GM12878 (cell line): ENCODE data around the gene SLC30A7. TPM values are rescaled to one million over a fixed set of nuclear protein-coding genes. Genes with fewer than 3 reads are reported as not detected.

ENCODE experiments used
- ATAC-seq: fragments of 200-7000 bp; cut with Tn5 transposase; 3 replicates; pipeline ENCODE4 v1.9.1; 2020; ENCODE audit warnings: mild to moderate bottlenecking, moderate library complexity
- BruUV-seq: library from RNA; stranded (reverse); fragments of 400-500 nt; replicated peaks from 2 replicates; lab custom pipeline; 2021; lab: Mats Ljungman, UMichigan
- CTCF ChIA-PET: fragments of 300-600 bp; sonication (Branson Sonifier 250); formaldehyde crosslinking; extraction: SDS; loops from one replicate; lab custom pipeline; 2021; ENCODE audit warnings: inconsistent platforms; lab: Yijun Ruan, JAX
- POLR2A ChIA-PET: fragments of 350-600 bp; formaldehyde crosslinking; extraction: SDS; loops from one replicate; lab custom pipeline; 2021; ENCODE audit warnings: inconsistent platforms; lab: Charles Lee
- RAD21 ChIA-PET: fragments of 300-600 bp; sonication (Branson Sonifier 250); formaldehyde crosslinking; loops from one replicate; lab custom pipeline; 2023; ENCODE audit warnings: antibody characterized with exemption; ENCODE audit not compliant: unreplicated experiment; lab: Charles Lee
- SMC1A ChIA-PET: fragments of 300-600 bp; sonication (Branson Sonifier 250); formaldehyde crosslinking; loops from one replicate; lab custom pipeline; 2023; ENCODE audit not compliant: unreplicated experiment, uncharacterized antibody; lab: Charles Lee
- DNase-seq: peaks from one replicate; pipeline ENCODE4 v3.0.0-alpha.2; 2011; ENCODE audit warnings: low read depth, low spot score
- FAIRE-seq: peaks from 3 replicates; lab custom pipeline; 2011; peaks lifted over from hg19 to GRCh38; lab: Jason Lieb, UNC
- H2AFZ ChIP-seq: 2 replicates; pipeline ENCODE4 v1.6.0; 2011; ENCODE audit warnings: low read depth, low read length, control low read depth; ENCODE audit not compliant: control insufficient read depth
- H3K27ac ChIP-seq: 2 replicates; pipeline ENCODE4 v1.5.1; 2011; ENCODE audit warnings: control low read depth; ENCODE audit not compliant: control insufficient read depth, insufficient read depth
- H3K27me3 ChIP-seq, 2 experiments: replicated peaks in 1 of 2; 2 replicates each; pipeline versions ENCODE4 v1.6.0 to v1.6.1; 2011; ENCODE audit warnings: low read length in 1 of 2; ENCODE audit not compliant: control insufficient read depth in 2 of 2, insufficient read depth in 2 of 2
- H3K36me3 ChIP-seq, 2 experiments: 2 replicates each; pipeline ENCODE4 v1.5.1; 2011; ENCODE audit warnings: low read length in 1 of 2; ENCODE audit not compliant: control insufficient read depth in 2 of 2, insufficient read depth in 2 of 2
- H3K4me1 ChIP-seq: 2 replicates; pipeline ENCODE4 v1.6.1; 2011; ENCODE audit warnings: mild to moderate bottlenecking, low read length, moderate library complexity, mixed read lengths; ENCODE audit not compliant: control insufficient read depth, insufficient read depth
- H3K4me2 ChIP-seq: 2 replicates; pipeline ENCODE4 v1.6.0; 2011; ENCODE audit warnings: control low read depth; ENCODE audit not compliant: control insufficient read depth, insufficient read depth
- H3K4me3 ChIP-seq: fragments of 200-600 bp; sonication (generic); 2 replicates; pipeline ENCODE4 v1.5.1; 2016
- H3K79me2 ChIP-seq: 2 replicates; pipeline ENCODE4 v1.6.0; 2011; ENCODE audit warnings: low read length; ENCODE audit not compliant: control insufficient read depth, insufficient read depth
- H3K9ac ChIP-seq: 2 replicates; pipeline ENCODE4 v1.8.0; 2011; ENCODE audit warnings: low read length, control low read depth, mixed read lengths; ENCODE audit not compliant: control insufficient read depth, insufficient read depth
- H3K9me3 ChIP-seq: replicated peaks from 3 replicates; pipeline ENCODE4 v1.5.1; 2011; ENCODE audit warnings: mild to moderate bottlenecking, low read length; ENCODE audit not compliant: control insufficient read depth, insufficient read depth
- H4K20me1 ChIP-seq: 2 replicates; pipeline ENCODE4 v1.6.0; 2011; ENCODE audit not compliant: control insufficient read depth, insufficient read depth
- EP300 ChIP-seq, 2 experiments: fragments of 150-350 bp in 1 of 2; IDR thresholded peaks; 2 replicates each; pipeline ENCODE4 v1.6.1; 2011 to 2012; ENCODE audit warnings: low read depth in 2 of 2, low read length in 2 of 2, borderline replicate concordance in 1 of 2, improper control_type of control experiment in 1 of 2, inconsistent platforms in 1 of 2; ENCODE audit not compliant: control insufficient read depth in 1 of 2
- NR2F1 ChIP-seq: fragments of 450-650 bp; conservative IDR thresholded peaks from 2 replicates; pipeline ENCODE4 v1.6.1; 2017; ENCODE audit warnings: mild to moderate bottlenecking
- SMAD5 ChIP-seq: IDR thresholded peaks from 2 replicates; pipeline ENCODE4 v1.6.1; 2016; ENCODE audit warnings: antibody characterized with exemption, low read depth
- SP1 ChIP-seq: IDR thresholded peaks from one replicate; pipeline ENCODE4 v1.6.1; 2011; ENCODE audit warnings: low read depth, low read length
- SUZ12 ChIP-seq: fragments of 200-600 bp; sonication (generic); IDR thresholded peaks from one replicate; pipeline ENCODE4 v1.6.1; 2018; ENCODE audit warnings: antibody characterized with exemption, mild to moderate bottlenecking; ENCODE audit not compliant: unreplicated experiment
- TARDBP ChIP-seq: IDR thresholded peaks from 2 replicates; pipeline ENCODE4 v1.6.1; 2016; ENCODE audit warnings: borderline replicate concordance
- ZNF217 ChIP-seq: fragments of 450-650 bp; IDR thresholded peaks from 2 replicates; pipeline ENCODE4 v1.6.1; 2017; ENCODE audit warnings: antibody characterized with exemption, mild to moderate bottlenecking
- WGBS: methylation state at CpG from one replicate; pipeline ENCODE4 v1.1.6; 2016; ENCODE audit warnings: low lambda C conversion rate; ENCODE audit not compliant: insufficient replicate concordance, insufficient coverage; ENCODE audit errors: missing lambda C conversion rate; 5-methylcytosine and 5-hydroxymethylcytosine counted together
- in situ Hi-C: fragments of 300-500 bp; cut with MboI; formaldehyde crosslinking; loops from 9 replicates; pipeline ENCODE4 v1.14.3; 2018; ENCODE audit warnings: mixed read lengths
- intact Hi-C: fragments of 100-400 bp; cut with micrococcal nuclease; formaldehyde crosslinking; loops from one replicate; pipeline ENCODE4 v1.14.2; 2022; ENCODE audit not compliant: unreplicated experiment
- polyA plus RNA-seq, 11 experiments: library from polyadenylated mRNA; depleted of rRNA in 4 of 11; unstranded in 6 of 11; stranded (reverse) in 5 of 11; fragments of >200 nt; fragmentation: Nextera tagmentation in 4 of 11; fragmentation: Illumina TruSeq in 1 of 11; extraction: Ambion mirVana in 4 of 11; extraction: Trizol in 1 of 11; gene quantifications; 1 replicate in 1 of 11; 2 replicates in 10 of 11; pipeline versions ENCODE4 v1.2.1 to v1.2.3, GENCODE V29; 2011 to 2016; ENCODE audit warnings: inconsistent platforms in 2 of 11, missing spikeins in 2 of 11, low read depth in 1 of 11
- total RNA-seq, 4 experiments: library from RNA; depleted of rRNA in 3 of 4; stranded (reverse); fragments of >200 nt in 3 of 4; fragmentation: Illumina TruSeq in 1 of 4; extraction: Trizol in 1 of 4; gene quantifications; 2 replicates each; pipeline versions ENCODE4 v1.2.1 to v1.2.3, GENCODE V29; 2013 to 2021
- TF ChIP-seq, protein P1 (sequence below): fragments of 450-650 bp; IDR thresholded peaks from 2 replicates; pipeline ENCODE4 v1.6.1; 2017; ENCODE audit warnings: low read depth, mild to moderate bottlenecking, moderate library complexity
- TF ChIP-seq, protein P2 (sequence below): IDR thresholded peaks from 2 replicates; pipeline ENCODE4 v1.6.1; 2011; ENCODE audit warnings: mild to moderate bottlenecking, low read depth, low read length, moderate library complexity; ENCODE audit not compliant: insufficient replicate concordance
- TF ChIP-seq, protein P3 (sequence below): IDR thresholded peaks from 2 replicates; pipeline ENCODE4 v1.6.1; 2011; ENCODE audit warnings: borderline replicate concordance, low read depth, mild to moderate bottlenecking, moderate library complexity, mixed read lengths, low read length; ENCODE audit not compliant: insufficient read depth; ENCODE audit errors: extremely low read length

The SLC30A7 gene
- total and polyA plus RNA-seq, 10 of the 15 experiments (the other 5 are each of a cell fraction or from before 2014, with no cell fraction given), result 4.4 to 23.3 (median 16.9) TPM

DNA sequence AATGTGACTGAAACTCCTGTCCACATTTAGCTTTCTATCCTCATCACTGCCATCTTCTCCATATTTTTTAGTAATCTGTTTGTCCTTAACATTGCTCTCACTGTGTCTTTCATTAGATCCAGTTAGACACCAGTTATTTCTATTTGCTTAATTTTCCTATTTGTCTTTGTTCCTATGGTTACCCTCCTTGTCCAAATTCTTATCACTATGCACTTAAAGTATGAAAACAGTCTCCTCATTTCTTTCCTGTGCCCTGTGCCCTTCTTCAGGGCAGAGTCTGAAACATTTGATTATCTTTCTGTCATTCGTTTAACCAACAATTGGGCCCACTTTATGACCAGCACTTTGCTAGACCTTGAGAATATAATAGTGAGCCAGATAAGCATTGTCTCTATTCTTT is 64.2 kb downstream of the SLC30A7 start (continued):
- TF ChIP-seq SP1 (no peak), NR2F1 (no peak), TARDBP (no peak)
- TF ChIP-seq, protein P1, sequence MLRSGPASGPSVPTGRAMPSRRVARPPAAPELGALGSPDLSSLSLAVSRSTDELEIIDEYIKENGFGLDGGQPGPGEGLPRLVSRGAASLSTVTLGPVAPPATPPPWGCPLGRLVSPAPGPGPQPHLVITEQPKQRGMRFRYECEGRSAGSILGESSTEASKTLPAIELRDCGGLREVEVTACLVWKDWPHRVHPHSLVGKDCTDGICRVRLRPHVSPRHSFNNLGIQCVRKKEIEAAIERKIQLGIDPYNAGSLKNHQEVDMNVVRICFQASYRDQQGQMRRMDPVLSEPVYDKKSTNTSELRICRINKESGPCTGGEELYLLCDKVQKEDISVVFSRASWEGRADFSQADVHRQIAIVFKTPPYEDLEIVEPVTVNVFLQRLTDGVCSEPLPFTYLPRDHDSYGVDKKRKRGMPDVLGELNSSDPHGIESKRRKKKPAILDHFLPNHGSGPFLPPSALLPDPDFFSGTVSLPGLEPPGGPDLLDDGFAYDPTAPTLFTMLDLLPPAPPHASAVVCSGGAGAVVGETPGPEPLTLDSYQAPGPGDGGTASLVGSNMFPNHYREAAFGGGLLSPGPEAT, result no peak
- TF ChIP-seq, protein P2, sequence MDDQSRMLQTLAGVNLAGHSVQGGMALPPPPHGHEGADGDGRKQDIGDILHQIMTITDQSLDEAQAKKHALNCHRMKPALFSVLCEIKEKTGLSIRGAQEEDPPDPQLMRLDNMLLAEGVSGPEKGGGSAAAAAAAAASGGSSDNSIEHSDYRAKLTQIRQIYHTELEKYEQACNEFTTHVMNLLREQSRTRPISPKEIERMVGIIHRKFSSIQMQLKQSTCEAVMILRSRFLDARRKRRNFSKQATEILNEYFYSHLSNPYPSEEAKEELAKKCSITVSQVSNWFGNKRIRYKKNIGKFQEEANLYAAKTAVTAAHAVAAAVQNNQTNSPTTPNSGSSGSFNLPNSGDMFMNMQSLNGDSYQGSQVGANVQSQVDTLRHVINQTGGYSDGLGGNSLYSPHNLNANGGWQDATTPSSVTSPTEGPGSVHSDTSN, result no peak

DNA sequence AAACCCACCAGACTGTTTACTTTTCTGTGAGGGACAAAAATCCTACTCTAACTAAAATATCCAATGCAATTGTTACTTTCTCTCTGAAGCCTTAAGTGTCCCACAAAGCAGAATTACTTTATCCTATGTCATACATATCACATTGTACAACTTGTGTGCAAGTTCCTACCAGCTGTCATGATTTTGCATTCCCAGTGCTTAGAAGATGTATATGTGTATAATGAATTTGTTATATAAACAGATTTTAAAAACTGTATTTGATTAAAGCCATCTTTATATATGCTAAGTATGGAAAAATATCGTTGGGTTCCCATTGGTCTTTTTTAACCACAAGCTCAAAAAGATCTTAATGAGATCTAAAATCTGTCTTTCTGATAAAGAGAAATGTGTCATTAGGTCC is 72.7 kb downstream of the SLC30A7 start:
- FAIRE-seq (no peak), DNase-seq (no peak), ATAC-seq (no peak)
- Histone ChIP-seq H3K9ac (no peak overlapping the region), H3K4me3 (no peak overlapping the region), H3K27ac (no peak overlapping the region), H4K20me1 (no peaks in the 10 kb centered on the region), H3K4me1 (no peaks in the 10 kb centered on the region), H3K79me2 (no peaks in the 10 kb centered on the region), H2AFZ (no peak overlapping the region), H3K36me3 (peaks cover 4 to 6% of the 10 kb centered on the region in 2 experiments), H3K27me3 (no peaks in the 10 kb centered on the region), H3K4me2 (no peak overlapping the region), H3K9me3 (no peaks in the 10 kb centered on the region)
- ChIA-PET CTCF (interaction anchor here (1.0 kb wide), 2 partner anchors 270 to 320 kb away, joined by 3 to 4 read pairs; no protein-coding TSS in a partner anchor), POLR2A (no interaction called here), SMC1A (interaction anchor here (0.8 to 2.2 kb wide), 3 partner anchors 8 to 271 kb away, joined by 3 to 6 read pairs (median 4); no protein-coding TSS in a partner anchor), RAD21 (interaction anchor here (1.3 kb wide), 1 partner anchor 470 kb away, joined by 3 read pairs; no protein-coding TSS in a partner anchor)
- TF ChIP-seq SMAD5 (no peak), EP300 (IDR thresholded peaks at IDR 0.05; ENCODE audit: borderline replicate concordance in 1 of 2, control insufficient read depth in 1 of 2, low read depth in 2 of 2, low read length in 2 of 2) (no peak), ZNF217 (no peak), SUZ12 (no peak)
- TF ChIP-seq, protein P3, sequence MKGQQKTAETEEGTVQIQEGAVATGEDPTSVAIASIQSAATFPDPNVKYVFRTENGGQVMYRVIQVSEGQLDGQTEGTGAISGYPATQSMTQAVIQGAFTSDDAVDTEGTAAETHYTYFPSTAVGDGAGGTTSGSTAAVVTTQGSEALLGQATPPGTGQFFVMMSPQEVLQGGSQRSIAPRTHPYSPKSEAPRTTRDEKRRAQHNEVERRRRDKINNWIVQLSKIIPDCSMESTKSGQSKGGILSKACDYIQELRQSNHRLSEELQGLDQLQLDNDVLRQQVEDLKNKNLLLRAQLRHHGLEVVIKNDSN, result no peak
- TF ChIP-seq, protein P2, result no peak
- in situ Hi-C loops (no loop called here), intact Hi-C loops (no loop called here)
- 52% methylated on average over 1 of the region's 1 CpG for WGBS
- BruUV-seq, result no TSS peak
